Measurements from ENCODE around the gene KPNA5.
A peak's percentile ranks its signal among the peaks of the same experiment; 100 is the strongest.

The KPNA5 gene

DNA sequence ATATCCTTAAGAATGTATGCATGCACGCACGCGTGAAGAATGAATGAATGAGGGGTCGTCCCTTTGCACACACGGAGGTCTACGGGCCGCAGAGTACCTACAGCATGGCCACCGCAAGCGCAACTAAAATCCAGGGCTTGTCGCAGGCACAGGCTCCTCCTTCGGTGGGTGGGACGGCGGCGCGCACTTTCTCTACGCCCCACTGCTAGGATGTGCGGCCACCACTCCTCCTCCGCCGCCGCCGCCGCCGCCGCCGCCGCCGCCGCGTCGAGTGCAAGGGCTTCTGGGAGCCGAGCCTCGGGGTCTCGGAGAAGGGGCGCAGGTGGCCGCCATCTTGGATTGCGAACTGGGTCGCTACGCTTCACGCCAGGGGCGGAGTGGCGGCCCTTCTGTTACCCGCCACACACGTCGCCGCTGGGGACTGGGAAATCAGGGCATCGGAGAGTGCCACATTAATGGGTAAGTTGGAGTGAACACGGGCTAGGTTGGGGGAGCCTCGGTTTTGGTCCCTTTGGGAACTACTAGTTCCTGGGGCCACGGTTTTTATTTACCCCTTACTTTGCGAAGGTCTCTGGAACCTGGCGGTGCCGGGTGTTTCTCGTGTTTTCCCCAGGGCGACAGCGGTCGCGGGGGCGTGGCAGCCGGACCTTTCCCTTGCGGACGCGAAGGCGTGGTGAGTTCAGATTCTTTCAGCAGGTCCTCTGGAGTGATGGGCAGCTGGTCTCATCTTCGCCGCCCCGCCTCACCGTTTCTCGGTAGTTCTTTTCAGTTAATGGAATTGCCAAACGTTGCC is at the start of gene KPNA5:
Gene KPNA5 (plus strand): TSS at position 332 of the 793 bp plus-strand sequence. CDS start 124 bp downstream, at position 456.
- in situ Hi-C loops (cut with MboI; ENCODE audit: low pct_unique_long_range_greater_than_20kb, low sequenced_read_pairs, unreplicated experiment): no loop called here
- TF ChIP-seq, protein P1, sequence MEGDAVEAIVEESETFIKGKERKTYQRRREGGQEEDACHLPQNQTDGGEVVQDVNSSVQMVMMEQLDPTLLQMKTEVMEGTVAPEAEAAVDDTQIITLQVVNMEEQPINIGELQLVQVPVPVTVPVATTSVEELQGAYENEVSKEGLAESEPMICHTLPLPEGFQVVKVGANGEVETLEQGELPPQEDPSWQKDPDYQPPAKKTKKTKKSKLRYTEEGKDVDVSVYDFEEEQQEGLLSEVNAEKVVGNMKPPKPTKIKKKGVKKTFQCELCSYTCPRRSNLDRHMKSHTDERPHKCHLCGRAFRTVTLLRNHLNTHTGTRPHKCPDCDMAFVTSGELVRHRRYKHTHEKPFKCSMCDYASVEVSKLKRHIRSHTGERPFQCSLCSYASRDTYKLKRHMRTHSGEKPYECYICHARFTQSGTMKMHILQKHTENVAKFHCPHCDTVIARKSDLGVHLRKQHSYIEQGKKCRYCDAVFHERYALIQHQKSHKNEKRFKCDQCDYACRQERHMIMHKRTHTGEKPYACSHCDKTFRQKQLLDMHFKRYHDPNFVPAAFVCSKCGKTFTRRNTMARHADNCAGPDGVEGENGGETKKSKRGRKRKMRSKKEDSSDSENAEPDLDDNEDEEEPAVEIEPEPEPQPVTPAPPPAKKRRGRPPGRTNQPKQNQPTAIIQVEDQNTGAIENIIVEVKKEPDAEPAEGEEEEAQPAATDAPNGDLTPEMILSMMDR (IDR thresholded peaks at IDR 0.05; ENCODE audit: extremely low read depth, insufficient read depth, missing control alignments): no peak
- peak; percentile 92 for DNase-seq (ENCODE audit: low spot score)

DNA sequence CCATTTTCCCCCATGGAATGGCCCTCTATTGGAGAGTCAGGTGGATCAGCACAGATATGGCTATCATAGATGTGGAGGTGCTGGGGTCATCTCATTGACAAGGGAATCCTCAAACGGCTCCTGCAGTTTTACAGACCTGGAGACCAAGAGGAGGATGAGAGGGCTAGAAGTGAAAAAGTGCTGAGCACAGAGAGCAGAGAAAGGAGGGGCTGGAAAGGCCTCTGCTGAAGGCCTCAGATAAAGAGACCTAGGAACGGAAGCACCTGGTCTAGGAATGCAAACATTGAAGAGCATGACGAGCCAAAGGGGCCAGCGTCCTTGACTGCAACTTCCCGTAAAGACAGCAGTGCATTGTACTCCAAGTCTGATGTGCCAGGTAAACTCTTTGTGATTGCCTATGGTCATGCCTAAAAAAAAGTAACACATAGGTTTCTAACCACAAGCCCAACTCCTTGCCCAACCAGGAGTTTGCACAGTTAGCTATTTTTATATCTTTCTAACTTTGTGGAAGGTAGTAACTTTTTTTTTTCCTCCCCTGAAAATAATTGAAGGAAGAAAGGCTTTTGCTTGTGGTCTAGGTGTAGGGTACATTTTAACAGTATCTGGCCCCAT is 49.5 kb upstream of the KPNA5 start:
- TF ChIP-seq, protein P1 (IDR thresholded peaks at IDR 0.05; ENCODE audit: extremely low read depth, insufficient read depth, missing control alignments): no peak
- DNase-seq (ENCODE audit: low spot score): no peak
- in situ Hi-C loops (cut with MboI; ENCODE audit: low pct_unique_long_range_greater_than_20kb, low sequenced_read_pairs, unreplicated experiment): no loop called here

DNA sequence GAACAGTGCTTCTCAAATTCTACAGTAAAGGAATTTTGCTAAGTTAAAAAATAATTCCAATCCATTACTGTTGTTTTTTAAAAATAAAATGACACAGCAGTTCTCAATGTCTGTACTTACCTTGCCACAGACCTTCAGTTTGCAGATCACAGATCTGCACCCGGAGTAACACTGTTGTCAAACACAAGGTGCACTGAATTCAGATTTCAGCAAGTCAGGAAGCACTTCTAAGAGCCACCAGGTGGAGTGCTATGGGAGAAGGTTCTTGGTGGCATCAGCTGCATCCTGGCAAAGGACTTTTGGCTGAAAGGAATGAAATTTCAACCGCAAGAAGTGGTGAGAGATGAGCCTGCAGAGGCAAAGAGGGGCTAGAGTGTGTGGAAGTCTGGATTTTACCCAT is 47.3 kb upstream of the KPNA5 start:
- in situ Hi-C loops (cut with MboI; ENCODE audit: low pct_unique_long_range_greater_than_20kb, low sequenced_read_pairs, unreplicated experiment): no loop called here
- DNase-seq (ENCODE audit: low spot score): no peak
- TF ChIP-seq, protein P1 (IDR thresholded peaks at IDR 0.05; ENCODE audit: extremely low read depth, insufficient read depth, missing control alignments): peak; percentile 36

DNA sequence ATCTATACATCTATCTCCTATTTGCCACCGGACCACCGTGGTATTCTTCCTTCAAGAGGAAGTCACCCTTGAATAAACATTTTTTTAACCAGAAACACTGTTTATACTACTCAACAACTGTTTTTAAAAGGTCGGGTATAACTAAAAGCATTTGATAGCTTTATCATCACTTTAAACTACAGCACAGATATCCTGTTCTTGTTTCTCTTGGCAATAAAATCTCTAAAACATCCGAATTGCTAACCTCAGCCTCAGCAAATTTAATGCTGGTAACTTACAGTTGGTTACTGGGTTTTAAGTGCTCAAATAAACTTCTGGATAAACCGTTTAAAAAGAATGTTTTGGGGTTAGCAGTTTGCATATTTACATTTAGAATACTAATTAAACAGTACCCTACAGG is 32.9 kb upstream of the KPNA5 start:
- TF ChIP-seq, protein P1 (IDR thresholded peaks at IDR 0.05; ENCODE audit: extremely low read depth, insufficient read depth, missing control alignments): no peak
- no peak for DNase-seq (ENCODE audit: low spot score)
- in situ Hi-C loops (cut with MboI; ENCODE audit: low pct_unique_long_range_greater_than_20kb, low sequenced_read_pairs, unreplicated experiment): no loop called here

DNA sequence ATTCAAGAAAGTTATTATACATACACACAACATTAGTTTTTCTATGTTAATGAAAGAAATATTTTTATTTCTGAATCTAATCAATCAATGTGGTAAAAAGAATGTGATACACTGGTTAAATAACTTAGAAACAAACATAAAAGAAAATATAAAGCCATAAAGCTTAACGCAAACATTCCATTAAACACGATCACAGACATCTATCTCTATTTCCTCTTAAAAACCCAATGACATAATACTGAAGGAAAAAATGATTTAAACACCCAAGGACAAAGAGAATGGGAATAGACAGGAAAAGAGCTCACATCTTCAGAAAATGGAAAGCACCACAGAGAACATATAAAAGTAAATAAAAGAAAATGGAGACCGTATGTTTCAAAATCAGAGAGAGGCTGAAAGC is 31.9 kb upstream of the KPNA5 start:
- in situ Hi-C loops (cut with MboI; ENCODE audit: low pct_unique_long_range_greater_than_20kb, low sequenced_read_pairs, unreplicated experiment): no loop called here
- TF ChIP-seq, protein P1 (IDR thresholded peaks at IDR 0.05; ENCODE audit: extremely low read depth, insufficient read depth, missing control alignments): no peak

DNA sequence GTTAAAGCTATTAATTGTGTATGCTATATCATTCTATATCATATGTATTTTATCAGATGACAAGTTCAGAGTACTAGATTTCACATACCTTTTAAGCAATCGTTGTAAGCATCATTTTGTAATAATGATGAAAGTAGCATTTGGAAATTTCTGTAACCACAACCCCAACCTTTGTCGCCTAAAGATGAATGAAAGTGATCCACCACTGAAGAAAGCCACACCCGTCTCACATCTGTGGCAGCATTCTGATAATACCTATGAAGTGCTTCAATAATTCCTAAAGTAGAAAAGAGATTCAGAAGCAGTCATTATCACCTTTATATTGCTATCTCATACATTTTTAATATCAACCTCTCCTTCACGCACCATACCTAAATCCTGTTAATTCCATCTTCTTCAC is 29.1 kb upstream of the KPNA5 start:
- in situ Hi-C loops (cut with MboI; ENCODE audit: low pct_unique_long_range_greater_than_20kb, low sequenced_read_pairs, unreplicated experiment): no loop called here
- TF ChIP-seq, protein P1 (IDR thresholded peaks at IDR 0.05; ENCODE audit: extremely low read depth, insufficient read depth, missing control alignments): no peak

More for the DNA sequence above, 31.9 kb upstream of the KPNA5 start:
- no peak for DNase-seq (ENCODE audit: low spot score)

More for the DNA sequence above, 29.1 kb upstream of the KPNA5 start:
- no peak for DNase-seq (ENCODE audit: low spot score)

Data from GM13977 (cell line).